HL-60/S4 treated with retinoic acid at 250 ng/mL for 4 days and 3 days (cell line): Measurements from ENCODE around the gene MAP2.

Source experiments
- in situ Hi-C: fragments of 300-500 bp; cut with MboI; formaldehyde crosslinking; loops from 2 replicates; pipeline ENCODE4 v1.7.0; 2022; ENCODE audit warnings: low sequenced_read_pairs

The MAP2 gene

DNA sequence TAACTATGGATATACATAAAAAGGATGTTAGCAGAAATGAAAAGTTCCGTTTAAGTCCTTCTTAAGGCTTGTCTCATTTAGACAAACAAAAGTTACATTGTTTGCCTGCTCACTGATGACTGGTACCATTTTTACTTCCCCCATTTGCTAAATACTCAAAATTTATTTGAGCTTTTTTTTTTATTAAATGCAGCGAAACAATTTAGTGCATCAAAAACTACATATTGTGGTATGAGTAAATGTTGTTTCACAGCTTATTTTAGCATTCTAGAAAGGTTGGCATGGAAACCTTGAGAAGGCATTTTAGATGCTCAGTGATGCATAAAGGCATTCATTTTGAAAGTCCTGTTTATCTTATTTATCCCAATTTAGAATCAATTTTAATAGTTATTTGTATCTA, 100.0 kb downstream of the MAP2 start:
- in situ Hi-C loops = no loop called here

DNA sequence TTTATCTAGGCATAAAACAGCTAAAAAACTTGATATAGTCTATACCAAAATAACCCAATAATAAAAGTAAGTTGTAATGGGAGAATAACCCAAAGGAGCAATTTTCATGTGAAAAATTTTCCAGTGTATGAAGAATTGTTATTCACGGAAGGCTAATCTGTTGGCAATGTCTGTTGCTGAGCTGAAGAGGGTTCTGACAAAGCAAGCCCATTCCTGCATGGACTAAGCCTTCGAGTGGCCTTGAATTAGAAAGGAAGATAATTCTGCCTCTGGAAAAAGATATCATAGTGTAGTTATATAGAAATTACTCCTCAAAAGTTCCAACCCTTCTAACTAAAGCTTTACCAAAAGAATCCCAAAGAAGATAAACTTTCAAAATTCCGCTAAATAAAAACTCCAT, 101.5 kb downstream of the MAP2 start:
- in situ Hi-C loops = no loop called here

DNA sequence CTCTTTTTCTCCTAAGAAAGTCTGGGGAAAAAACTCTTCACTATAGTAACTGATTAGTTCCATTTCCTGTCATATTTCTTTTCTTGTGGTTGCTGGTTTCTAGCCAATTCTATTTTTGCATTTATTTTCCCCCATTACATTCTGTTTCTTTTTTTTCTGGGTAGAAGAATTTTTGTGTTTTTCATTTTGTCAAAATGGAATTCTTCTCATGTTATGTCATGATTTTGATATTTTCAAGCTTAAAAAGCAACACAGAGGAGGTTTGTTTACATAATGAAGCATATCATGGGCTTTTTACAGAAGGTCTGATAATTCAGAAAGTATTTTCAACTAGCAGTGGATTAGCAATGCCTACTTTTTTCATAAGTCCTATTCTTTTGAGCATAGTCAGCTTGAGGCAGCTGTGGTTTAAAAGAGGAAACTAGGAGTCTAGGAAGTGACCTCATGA, 102.0 kb downstream of the MAP2 start:
- in situ Hi-C loops = no loop called here

DNA sequence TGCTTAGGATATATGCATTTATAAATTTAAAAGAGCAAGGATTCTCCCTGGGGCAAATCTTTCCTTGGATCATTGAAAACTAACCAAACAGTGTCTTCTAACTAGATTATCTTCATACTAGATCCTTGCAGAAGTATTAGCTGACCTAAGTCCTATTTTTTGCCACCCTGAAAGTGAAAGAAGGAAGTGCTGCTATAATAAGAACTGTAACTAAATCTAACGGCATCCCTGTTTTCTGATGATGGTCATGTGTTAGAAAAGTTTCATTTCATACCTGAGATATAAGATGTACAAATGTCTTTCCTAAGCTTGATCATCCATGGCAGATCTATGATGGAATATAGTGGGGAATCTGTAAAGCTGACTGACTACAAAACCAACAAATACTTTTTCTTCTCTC, 102.7 kb downstream of the MAP2 start:
- in situ Hi-C loops = no loop called here

DNA sequence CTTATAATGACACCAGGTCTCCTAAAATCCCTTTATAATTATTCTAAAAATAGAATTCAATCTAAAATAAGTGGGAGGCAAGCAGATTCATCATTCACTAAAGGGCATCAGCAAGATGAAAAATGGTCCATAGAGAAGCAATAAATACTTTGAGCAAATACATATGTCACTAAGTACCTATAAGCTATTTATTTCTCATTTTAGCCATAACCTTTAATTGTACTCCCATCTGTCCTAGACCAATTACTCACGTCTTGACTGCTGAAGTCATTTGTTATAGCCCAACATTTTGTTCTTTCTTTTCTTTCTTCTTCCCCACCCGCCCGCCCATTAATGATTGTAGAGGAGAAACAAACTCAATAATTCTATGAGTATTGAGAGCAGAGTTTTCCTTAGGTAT, 105.7 kb downstream of the MAP2 start:
- in situ Hi-C loops = no loop called here

DNA sequence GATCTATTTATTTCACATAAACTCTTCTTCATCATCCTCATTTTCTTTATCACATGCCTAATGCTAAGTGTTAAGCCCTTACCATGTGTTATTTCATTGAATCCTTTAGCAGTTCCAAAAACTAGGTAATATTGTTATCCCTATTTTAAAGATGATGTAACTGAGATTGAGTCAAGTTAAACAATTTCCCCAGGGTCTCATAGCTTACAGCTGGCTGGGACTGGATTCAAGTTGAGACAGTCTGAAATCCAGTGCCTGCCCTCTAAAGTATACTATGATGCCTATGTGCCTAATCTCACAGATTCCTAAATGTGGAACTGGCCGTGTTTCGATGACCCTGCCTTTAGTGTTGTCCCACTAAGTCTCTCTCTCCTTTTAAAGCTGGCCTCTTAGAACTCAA, 108.5 kb downstream of the MAP2 start:
- in situ Hi-C loops = no loop called here

DNA sequence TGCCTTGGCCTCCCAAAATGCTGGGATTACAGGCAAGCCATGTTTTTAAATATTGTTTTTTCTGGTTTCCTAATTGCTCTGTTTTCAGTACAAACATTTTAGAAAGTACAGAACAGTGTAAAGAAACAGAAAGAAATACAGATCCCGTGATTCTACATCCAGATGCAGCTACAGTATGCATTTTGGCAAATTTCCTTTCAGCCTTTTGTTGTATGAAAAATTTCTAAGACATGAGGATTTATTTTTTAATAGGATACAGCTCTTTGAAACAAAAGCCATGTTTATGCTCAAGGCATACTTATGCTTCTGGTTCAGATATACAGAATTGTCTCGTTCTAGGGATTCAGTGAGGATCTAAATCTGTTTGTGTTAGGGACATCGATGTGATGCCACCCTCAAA, 109.5 kb downstream of the MAP2 start:
- in situ Hi-C loops = no loop called here

DNA sequence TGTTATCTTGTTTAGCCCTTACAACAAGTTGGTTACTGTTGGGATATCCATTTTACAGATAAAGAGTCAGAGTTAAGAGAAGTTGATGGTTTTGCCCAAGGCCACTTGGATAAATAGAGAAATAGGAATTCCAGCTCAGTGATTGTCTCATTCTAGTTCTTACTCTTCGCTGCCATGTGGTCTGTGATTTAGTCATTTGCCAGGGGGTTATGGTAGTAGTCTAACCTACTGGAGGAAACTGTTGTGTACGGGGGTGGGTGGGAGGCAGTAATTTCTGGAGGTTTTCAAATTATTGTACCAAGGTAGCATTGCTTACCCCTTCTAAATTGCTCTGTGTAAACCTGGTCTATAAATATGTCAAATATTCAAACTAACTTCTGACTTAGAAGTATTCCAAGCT, 110.4 kb downstream of the MAP2 start:
- in situ Hi-C loops = no loop called here

DNA sequence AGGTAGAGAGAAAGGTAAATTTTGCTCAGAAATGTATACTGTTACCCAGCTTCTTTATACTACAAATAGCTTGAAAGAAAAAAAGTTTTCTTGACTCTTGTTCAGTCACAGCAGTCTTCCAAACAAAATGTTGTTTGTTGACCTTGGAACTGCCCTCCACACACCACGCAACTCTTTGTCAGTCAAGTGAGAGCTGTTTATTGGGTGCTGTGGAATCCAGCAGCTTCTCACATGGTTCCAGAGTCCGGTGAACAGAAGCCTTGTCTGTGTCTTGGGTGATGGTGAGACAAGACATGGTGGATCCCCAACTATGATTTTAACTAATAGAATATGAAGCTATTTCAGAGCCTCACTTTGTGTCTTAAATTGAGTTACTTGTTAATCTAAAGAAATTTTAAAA, 112.5 kb downstream of the MAP2 start:
- in situ Hi-C loops = no loop called here

DNA sequence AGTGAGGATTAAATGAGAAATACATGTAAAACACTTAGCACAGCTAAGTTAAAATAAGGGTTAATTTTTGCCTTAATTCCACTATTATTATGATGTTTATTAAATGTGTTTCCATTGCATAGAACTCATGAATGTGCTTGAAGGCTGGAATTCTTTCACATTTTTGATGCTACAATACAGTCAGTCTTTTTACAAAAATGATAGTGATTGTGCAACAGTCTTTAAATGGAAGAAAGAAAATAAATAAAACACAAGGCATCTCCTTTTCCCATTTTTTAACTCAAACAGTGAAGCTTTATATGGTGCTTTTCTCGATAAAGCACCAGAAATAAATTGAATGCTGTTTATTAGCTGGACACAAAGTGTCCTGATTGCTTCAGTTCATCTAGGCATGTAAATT, 123.9 kb downstream of the MAP2 start:
- in situ Hi-C loops = no loop called here

DNA sequence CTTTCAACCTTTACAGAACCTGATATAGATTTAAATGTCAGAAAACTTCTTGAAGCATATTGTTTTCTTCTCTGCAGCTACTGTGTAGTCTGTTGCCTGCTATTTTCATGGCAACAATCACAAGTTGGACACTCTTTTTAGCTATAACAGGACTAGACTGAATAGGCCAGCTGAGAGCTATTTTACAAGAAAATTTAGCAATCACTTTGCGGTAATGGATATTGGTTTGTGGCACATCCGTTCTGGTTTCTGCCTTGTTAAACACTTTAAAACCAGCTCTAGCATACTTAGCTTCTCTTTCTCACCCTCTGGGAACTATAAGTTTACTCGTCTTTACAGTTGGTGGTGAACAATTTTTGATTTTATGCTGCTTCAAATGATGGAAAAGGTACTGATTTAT, 125.7 kb downstream of the MAP2 start:
- in situ Hi-C loops = no loop called here

DNA sequence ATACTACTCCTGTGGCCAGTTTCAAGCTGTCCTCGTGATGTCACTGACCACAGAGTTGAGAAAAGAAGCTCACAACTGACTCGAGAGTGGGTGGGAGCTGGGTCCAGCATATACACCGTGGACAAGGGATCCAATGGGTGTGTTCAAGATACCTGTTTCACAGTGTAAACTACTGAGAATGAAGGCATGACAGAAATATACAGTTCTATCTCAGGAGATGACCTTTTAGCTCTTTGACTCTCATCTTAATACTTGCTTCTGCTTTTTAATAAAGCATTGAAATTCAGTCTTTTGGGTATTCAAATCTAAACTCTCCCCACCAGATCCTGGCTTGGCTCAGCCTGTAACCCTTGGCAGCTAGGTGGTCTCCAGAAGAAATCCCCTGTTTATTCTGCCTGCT, 130.1 kb downstream of the MAP2 start:
- in situ Hi-C loops = no loop called here

DNA sequence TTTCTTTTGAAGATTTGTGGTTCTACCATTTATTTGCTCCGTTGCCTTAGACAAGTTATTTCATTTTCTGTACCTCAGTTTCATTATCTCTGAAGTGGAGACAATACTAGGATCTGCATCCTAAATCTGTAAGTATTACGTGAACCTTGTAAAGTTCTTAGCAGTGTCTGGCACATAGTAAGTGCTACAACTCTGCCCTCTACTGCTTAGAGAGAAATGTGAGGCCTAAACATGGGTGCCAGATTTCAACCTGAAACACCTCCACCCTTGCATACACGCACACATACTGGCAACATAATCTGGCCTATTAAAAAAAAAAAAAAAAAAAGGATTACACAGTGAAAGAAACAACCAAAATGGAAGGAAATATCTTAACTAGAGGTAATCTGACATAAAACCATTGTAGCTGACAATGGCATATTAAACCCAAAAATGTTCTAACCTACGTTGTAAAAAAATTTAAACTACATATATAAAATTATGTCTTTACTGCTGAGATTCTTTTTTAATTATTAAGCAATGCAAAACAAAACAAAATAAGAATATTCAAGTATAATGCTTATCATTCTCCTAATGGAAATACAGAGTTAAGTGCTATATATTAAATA, 132.6 kb downstream of the MAP2 start:
- in situ Hi-C loops = no loop called here

DNA sequence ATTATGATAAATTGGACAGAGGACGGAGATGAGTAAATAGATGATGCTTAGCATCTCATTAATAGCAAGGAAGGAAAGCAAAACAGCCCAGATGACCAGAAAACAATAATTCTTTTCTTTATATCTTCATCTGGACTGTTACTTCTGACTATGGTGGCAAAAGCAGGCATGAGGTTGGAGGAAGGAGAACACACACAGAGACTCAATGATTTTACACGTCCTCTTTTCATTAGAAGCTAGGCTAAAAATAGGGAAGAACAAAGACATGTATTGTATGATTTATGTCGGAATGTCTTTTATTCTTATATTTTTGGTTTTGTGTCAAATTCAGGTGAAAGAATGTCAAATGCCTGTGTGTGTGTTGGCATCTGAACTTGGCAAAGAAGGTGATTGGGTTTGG, 137.1 kb downstream of the MAP2 start:
- in situ Hi-C loops = no loop called here

DNA sequence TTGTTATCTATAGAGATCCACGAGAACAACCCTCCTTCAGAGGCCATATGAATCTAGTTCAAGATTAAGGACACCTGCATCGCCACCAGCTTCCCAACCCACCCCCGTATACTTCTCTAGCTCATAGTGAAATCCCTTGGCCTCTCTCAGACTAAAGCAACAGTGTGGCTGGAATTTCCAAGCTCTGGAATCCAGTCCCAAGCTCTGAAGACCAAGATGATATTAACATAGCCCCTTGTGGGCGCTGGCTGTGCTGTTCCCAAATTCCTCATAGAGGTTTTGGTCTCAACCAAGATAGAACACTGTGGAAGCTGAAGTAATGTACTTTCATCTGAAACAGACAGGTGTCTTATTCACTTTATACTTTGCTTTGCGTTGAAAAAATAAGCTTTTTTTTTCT, 139.6 kb downstream of the MAP2 start:
- in situ Hi-C loops = no loop called here

DNA sequence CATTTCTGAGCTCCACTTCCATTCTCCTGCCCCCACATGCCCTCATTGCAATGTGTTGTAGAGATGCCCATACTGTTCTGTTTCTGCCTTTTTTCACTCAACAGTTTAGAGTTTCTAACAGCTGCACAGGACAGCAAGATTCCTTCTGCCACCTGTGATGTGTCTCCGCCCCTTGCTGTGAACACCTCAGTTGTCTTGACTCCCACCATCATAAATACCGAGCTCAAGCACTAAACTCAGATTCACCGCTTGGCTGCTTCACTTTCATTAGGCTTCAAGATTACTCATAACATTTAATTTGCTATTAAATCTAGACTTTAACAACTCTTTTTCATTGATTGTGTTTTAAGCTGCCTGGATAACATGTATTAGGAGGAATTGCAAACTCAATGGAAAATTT, 141.0 kb downstream of the MAP2 start:
- in situ Hi-C loops = no loop called here

DNA sequence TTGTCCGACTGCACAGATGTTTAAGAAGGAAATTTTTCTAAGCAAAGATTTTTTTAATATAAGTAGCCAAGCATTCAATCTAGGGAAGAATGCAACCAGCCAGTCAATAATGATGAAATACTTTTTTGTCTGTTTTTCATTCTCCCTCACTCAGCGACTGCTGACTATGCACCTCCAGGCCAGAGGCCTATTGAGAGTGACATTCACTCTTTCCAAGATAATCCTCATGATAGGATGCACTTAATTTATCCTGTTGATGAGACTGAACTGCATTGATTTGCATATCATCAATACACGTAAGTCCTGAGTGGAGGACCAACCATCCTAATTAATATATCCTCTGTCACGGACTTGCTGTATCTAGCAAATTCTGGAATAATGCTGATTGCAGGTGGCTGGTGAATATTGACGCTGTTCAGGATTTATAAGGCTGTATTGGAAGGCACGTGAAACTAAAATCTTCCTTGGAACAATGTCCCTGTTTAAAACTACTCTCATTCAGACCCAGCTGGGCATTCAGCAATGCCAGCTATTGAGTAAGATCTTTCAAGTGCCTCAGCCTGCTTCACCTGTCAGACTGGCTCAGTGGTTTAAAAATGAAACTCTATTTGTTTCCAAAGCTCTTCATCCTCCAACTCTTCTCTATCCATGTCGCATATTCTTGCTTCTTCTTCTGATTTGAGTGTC, 142.2 kb downstream of the MAP2 start:
- in situ Hi-C loops = no loop called here

DNA sequence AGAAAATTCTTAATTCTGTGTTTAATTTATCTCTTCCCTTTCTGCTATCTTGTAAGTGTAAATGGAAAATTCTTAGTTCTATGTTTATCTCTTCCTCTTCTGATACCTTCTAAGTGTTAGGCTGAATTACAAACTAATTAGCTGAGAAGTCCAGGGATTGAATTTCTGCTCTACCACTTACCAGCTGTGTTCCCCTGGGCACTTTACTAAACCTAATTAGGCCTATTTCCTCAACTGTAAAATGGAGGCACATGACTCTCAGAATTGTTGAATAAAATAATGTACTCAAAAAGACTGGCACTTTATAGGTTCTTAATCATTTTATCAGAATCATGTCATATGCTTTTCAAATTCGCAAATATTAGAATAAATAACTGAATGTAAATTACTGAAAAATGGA, 146.3 kb downstream of the MAP2 start:
- in situ Hi-C loops = no loop called here

DNA sequence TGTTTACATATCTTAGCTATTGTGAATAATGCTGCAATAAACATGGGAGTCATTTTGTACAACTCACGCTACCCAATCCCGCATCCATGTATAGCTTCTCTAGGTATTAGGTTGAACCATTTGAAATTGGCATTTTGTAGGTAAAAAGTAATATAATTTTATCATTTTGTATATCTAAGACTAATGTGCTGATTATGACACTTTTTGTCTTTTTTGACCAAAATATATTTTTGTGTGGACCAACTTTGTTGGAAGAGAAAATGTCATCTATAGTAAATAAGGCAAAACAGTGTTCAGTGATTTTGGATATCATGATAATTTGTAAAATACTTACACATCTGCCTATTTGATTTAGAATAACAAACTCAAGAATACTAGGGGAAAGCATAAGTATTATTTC, 150.7 kb downstream of the MAP2 start:
- in situ Hi-C loops = no loop called here

DNA sequence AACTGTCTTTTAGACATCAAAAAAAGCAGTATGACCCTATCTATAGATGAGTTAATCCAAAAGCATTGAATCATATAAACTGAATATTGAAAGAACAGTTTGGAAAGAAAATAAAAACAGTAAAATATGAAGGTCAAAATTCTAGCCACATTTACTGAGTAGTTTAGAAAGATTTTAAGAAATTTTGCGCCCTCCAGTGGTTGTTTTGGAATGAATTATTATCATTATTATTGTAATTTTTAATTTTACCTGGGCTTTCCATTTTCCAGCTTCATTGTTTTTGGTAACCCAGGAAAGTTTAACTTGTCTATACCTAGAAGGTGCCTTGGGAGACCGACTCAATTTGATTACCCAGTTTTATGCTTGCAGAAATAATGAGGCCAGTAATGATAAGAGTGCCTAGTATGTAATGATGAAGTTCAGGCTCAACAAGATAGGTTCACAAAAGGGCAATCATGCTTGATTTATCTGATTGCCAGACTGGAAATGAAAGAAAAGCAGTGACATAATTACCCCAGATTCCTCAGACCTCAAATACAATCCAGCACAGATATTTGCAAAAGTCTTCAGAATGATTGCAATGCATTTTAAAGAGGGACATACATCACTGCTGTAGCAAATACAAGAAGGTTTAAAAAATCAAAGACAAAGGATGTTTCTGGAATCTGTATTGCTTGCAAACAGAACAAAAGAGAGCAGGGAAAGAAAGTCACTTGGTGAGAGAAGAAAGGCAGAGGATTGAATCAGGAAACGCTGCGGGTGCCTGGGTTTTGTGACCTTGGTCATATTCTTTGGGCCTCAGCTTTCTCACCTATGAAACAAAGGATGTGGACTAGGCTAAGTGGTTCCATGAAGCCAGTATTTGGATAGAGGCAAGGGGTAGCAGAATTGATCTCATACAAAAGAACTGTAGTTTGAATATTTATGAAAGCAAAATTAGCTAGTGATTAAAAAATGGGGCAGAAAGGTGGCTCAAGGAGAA, 153.8 kb downstream of the MAP2 start:
- in situ Hi-C loops = no loop called here

DNA sequence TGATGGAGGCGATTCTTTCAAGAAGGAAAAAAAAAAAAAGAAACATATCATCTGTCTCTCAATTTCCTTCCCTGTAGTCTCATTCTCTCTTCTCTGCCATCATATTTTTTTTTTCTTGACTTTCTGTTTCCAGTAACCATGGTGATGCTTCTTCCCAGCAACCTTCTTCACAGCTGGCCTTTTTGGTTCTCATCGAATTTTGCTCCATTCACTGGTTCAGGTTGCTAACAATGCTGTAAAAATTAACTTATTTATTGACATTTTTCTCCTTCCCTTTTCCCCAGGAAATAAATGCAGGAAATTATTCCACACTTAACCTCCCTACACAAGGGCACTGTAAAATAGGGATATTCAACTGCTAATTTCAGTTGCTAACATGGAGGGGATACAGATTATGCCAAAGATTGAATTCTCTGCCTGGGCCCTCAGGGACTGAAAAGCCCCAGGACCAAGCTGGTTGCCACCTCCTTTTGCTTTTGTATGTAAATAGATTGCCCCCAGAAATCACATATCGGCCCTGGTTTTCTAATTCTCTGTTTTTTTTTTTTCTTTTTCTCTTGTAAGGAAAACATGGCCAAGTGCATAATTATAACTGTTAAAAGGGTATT, 154.7 kb downstream of the MAP2 start:
- in situ Hi-C loops = no loop called here
